ENCODE data around the gene DYDC2.
"Not testable (repeated sequence)": the region's sequence is repeated elsewhere in the genome, so short reads cannot be mapped to it uniquely, and the experiment has no call there.

The DYDC2 gene

GRCh38 chr10:80356563-80356988 is at the start of gene DYDC2, which contains the start of gene DYDC1:
DYDC2 (plus strand) TSS chr10:80356781; CDS start chr10:80362444, 5,663 bp downstream.
DYDC1 (minus strand) TSS chr10:80356755; CDS start chr10:80352601, 4,154 bp downstream.
- peak in 1 of 2 donors; percentile 43 for DNase-seq (ENCODE audit: low read depth in 2 of 2)

GRCh38 chr10:80313523-80313922 is 43.1 kb upstream of the DYDC2 start:
- DNase-seq (ENCODE audit: low read depth in 2 of 2): no peak

- DNase-seq (ENCODE audit: low read depth in 2 of 2): no peak
Observed at GRCh38 chr10:80315391-80315790, 41.2 kb upstream of the DYDC2 start.

GRCh38 chr10:80318742-80319141 is 37.8 kb upstream of the DYDC2 start:
- DNase-seq (ENCODE audit: low read depth in 2 of 2): no peak

GRCh38 chr10:80319318-80319717 is 37.3 kb upstream of the DYDC2 start:
- no peak for DNase-seq (ENCODE audit: low read depth in 2 of 2)

GRCh38 chr10:80319725-80320290 is 36.8 kb upstream of the DYDC2 start:
- no peak for DNase-seq (ENCODE audit: low read depth in 2 of 2)

- DNase-seq (ENCODE audit: low read depth in 2 of 2): no peak
Observed at GRCh38 chr10:80320377-80320776, 36.2 kb upstream of the DYDC2 start.

- DNase-seq (ENCODE audit: low read depth in 2 of 2): no peak
Observed at GRCh38 chr10:80321183-80321582, 35.4 kb upstream of the DYDC2 start.

- DNase-seq (ENCODE audit: low read depth in 2 of 2): no peak
Observed at GRCh38 chr10:80322158-80322557, 34.4 kb upstream of the DYDC2 start.

GRCh38 chr10:80322711-80323110 is 33.9 kb upstream of the DYDC2 start:
- no peak for DNase-seq (ENCODE audit: low read depth in 2 of 2)

GRCh38 chr10:80323311-80323710 is 33.3 kb upstream of the DYDC2 start:
- DNase-seq (ENCODE audit: low read depth in 2 of 2): no peak

GRCh38 chr10:80324086-80324485 is 32.5 kb upstream of the DYDC2 start:
- no peak for DNase-seq (ENCODE audit: low read depth in 2 of 2)

GRCh38 chr10:80324891-80325364 is 31.7 kb upstream of the DYDC2 start:
- no peak for DNase-seq (ENCODE audit: low read depth in 2 of 2)

- no peak for DNase-seq (ENCODE audit: low read depth in 2 of 2)
Observed at GRCh38 chr10:80333983-80334382, 22.6 kb upstream of the DYDC2 start.

- no peak for DNase-seq (ENCODE audit: low read depth in 2 of 2)
Observed at GRCh38 chr10:80344276-80344675, 12.3 kb upstream of the DYDC2 start.

- no peak for DNase-seq (ENCODE audit: low read depth in 2 of 2)
Observed at GRCh38 chr10:80344912-80345311, 11.7 kb upstream of the DYDC2 start.

GRCh38 chr10:80350251-80350650 is 6.3 kb upstream of the DYDC2 start:
- no peak for DNase-seq (ENCODE audit: low read depth in 2 of 2)

GRCh38 chr10:80351220-80351619 is 5.4 kb upstream of the DYDC2 start:
- no peak for DNase-seq (ENCODE audit: low read depth in 2 of 2)

- DNase-seq (ENCODE audit: low read depth in 2 of 2): peak in 1 of 2 donors; percentile 1
Observed at GRCh38 chr10:80356989-80357850, 639 bp downstream of the DYDC2 start.

GRCh38 chr10:80357851-80358125 is 1.2 kb downstream of the DYDC2 start:
- DNase-seq (ENCODE audit: low read depth in 2 of 2): no peak

- DNase-seq (ENCODE audit: low read depth in 2 of 2): not testable (repeated sequence)
Observed at GRCh38 chr10:80358925-80359324, 2.3 kb downstream of the DYDC2 start.

- no peak for DNase-seq (ENCODE audit: low read depth in 2 of 2)
Observed at GRCh38 chr10:80359644-80360043, 3.1 kb downstream of the DYDC2 start.

GRCh38 chr10:80365510-80365909 is 8.9 kb downstream of the DYDC2 start:
- no peak for DNase-seq (ENCODE audit: low read depth in 2 of 2)

Measured in stimulated activated CD8-positive, alpha-beta memory T cell treated with anti-CD3 and anti-CD28 coated beads, Interleukin-7, amount 100 ng/mL, for 4 hours (primary cell).